ENCODE data around the gene WFDC12.

The WFDC12 gene

DNA sequence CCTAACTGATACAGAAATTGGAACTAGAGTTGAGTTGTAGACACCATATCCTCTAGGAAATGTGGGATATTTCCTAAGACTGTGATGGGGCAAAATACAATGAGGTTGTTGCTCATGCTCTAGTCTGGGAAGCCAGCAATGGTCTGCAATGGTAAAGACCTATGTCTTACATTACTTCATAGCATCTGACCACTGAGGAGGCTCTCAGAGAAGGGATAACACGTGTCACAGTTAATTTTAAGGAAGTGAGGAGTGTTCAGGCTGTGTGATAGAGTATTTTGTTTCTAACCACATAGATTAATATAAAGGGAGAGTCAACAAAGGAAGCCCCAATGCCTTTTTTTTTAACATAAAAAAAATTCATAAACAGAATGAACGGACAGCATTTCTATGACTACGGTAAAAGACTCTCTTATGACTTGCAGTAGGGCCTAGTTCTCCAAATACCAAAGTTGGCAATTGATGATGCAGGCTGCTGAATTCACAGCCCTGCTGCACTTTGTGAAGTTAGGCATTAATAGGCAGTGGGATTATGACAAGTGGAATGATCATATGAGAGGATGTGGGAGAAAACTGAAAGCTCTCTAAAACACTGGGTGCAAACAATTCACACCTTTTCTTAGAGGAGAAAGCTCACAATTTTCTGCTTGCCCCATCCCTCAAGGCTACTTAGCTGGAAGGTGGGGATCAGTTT, 37.0 kb downstream of the WFDC12 start:
- TF ChIP-seq, protein P1, sequence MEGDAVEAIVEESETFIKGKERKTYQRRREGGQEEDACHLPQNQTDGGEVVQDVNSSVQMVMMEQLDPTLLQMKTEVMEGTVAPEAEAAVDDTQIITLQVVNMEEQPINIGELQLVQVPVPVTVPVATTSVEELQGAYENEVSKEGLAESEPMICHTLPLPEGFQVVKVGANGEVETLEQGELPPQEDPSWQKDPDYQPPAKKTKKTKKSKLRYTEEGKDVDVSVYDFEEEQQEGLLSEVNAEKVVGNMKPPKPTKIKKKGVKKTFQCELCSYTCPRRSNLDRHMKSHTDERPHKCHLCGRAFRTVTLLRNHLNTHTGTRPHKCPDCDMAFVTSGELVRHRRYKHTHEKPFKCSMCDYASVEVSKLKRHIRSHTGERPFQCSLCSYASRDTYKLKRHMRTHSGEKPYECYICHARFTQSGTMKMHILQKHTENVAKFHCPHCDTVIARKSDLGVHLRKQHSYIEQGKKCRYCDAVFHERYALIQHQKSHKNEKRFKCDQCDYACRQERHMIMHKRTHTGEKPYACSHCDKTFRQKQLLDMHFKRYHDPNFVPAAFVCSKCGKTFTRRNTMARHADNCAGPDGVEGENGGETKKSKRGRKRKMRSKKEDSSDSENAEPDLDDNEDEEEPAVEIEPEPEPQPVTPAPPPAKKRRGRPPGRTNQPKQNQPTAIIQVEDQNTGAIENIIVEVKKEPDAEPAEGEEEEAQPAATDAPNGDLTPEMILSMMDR (IDR thresholded peaks at IDR 0.05; ENCODE audit: low read depth, low read length): no peak
- no peak for DNase-seq (ENCODE audit: low read depth in 2 of 2)
- H3K4me3 ChIP-seq (replicated peaks in 1 of 2; ENCODE audit: low read depth in 2 of 2, low read length in 2 of 2): no peak overlapping the region

DNA sequence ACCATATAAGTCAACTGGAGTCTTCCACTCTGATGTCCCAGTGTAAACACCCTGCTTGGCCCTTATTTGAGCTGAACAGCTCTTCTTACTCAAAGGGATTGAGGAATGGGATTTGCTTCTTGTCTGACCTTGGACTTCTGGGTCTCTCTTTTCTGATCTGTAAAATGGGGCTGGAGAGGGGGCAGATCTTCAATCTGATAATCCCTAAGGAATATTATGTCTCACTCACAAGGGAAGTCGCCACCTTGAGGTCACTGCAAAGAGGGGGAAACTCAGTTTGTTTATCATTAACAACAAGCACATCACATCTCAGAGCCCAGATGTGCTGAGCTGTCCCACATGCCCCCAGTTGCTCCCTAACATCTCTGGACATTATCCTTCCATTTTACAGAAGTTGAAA, 38.4 kb downstream of the WFDC12 start:
- H3K4me3 ChIP-seq (replicated peaks in 1 of 2; ENCODE audit: low read depth in 2 of 2, low read length in 2 of 2): no peak overlapping the region
- no peak for DNase-seq (ENCODE audit: low read depth in 2 of 2)
- TF ChIP-seq, protein P1 (IDR thresholded peaks at IDR 0.05; ENCODE audit: low read depth, low read length): no peak

- TF ChIP-seq, protein P1 (IDR thresholded peaks at IDR 0.05; ENCODE audit: low read depth, low read length): no peak
- H3K4me3 ChIP-seq (replicated peaks in 1 of 2; ENCODE audit: low read depth in 2 of 2, low read length in 2 of 2): no peak overlapping the region
- no peak for DNase-seq (ENCODE audit: low read depth in 2 of 2)
These were observed 39.0 kb downstream of the WFDC12 start for GRCh38 chr20:45085289-45085688.

- DNase-seq (ENCODE audit: low read depth in 2 of 2): no peak
- TF ChIP-seq, protein P1 (IDR thresholded peaks at IDR 0.05; ENCODE audit: low read depth, low read length): no peak
- no peak overlapping the region for H3K4me3 ChIP-seq (replicated peaks in 1 of 2; ENCODE audit: low read depth in 2 of 2, low read length in 2 of 2)
These were observed 41.1 kb downstream of the WFDC12 start for GRCh38 chr20:45083127-45083526.

GRCh38 chr20:45082468-45082867, 41.8 kb downstream of the WFDC12 start:
- TF ChIP-seq, protein P1 (IDR thresholded peaks at IDR 0.05; ENCODE audit: low read depth, low read length): no peak
- DNase-seq (ENCODE audit: low read depth in 2 of 2): no peak
- H3K4me3 ChIP-seq (replicated peaks in 1 of 2; ENCODE audit: low read depth in 2 of 2, low read length in 2 of 2): no peak overlapping the region

- DNase-seq (ENCODE audit: low read depth in 2 of 2): peak in 1 of 2 donors; percentile 27
- H3K4me3 ChIP-seq (replicated peaks in 1 of 2; ENCODE audit: low read depth in 2 of 2, low read length in 2 of 2): no peak overlapping the region
- TF ChIP-seq, protein P1 (IDR thresholded peaks at IDR 0.05; ENCODE audit: low read depth, low read length): peak; percentile 45
These were observed 43.2 kb downstream of the WFDC12 start for GRCh38 chr20:45080867-45081624.

Data from cardiac fibroblast (primary cell).